HCT116 (cell line): Measurements from ENCODE around the gene OSBP2. TPM values are rescaled to one million over a fixed set of nuclear protein-coding genes. Genes with fewer than 3 reads are reported as not detected.

ENCODE experiments used
- ATAC-seq: fragments of 200-7000 bp; cut with Tn5 transposase; 2 replicates; pipeline ENCODE4 v1.9.1; 2020; ENCODE audit warnings: mild to moderate bottlenecking, moderate library complexity
- BruUV-seq: library from RNA; stranded (reverse); fragments of 400-500 nt; replicated peaks from 2 replicates; lab custom pipeline; 2021; lab: Mats Ljungman, UMichigan
- CTCF ChIA-PET: fragments of 300-600 bp; sonication (Branson Sonifier 250); formaldehyde crosslinking; loops from one replicate; lab custom pipeline; 2021; ENCODE audit warnings: antibody characterized with exemption; lab: Charles Lee
- POLR2A ChIA-PET: fragments of 300-600, 350-600 bp; sonication (Branson Sonifier 250); formaldehyde crosslinking; loops from one replicate; lab custom pipeline; 2021; ENCODE audit warnings: antibody characterized with exemption; lab: Charles Lee
- RAD21 ChIA-PET, 2 experiments: fragments of 300-600 bp; sonication (Branson Sonifier 250); formaldehyde crosslinking; loops; one replicate each; lab custom pipeline; 2023; ENCODE audit warnings: low total read pairs in 2 of 2; ENCODE audit not compliant: uncharacterized antibody in 2 of 2, unreplicated experiment in 2 of 2, low non-redundant PET in 1 of 2; lab: Charles Lee
- DNase-seq: peaks from one replicate; pipeline ENCODE4 v3.0.0-alpha.2; 2010; ENCODE audit warnings: low read depth, low spot score
- H2AFZ ChIP-seq: fragments of 200-600 bp; shearing (Covaris generic), sonication (generic); 2 replicates; pipeline ENCODE4 v1.6.1; 2017; ENCODE audit warnings: low read depth, mixed run types, mixed read lengths, antibody characterized with exemption, low read length; ENCODE audit not compliant: poor library complexity, severe bottlenecking
- H3K27ac ChIP-seq: 2 replicates; pipeline ENCODE4 v1.5.1; 2012; ENCODE audit warnings: low read depth, low read length
- H3K27me3 ChIP-seq: fragments of 200-600 bp; sonication (generic); 2 replicates; pipeline ENCODE4 v1.6.1; 2016; ENCODE audit warnings: mixed run types, low read length, mixed read lengths; ENCODE audit not compliant: insufficient read depth
- H3K36me3 ChIP-seq, 2 experiments: fragments of 200-500 bp in 1 of 2; fragments of 200-600 bp in 1 of 2; sonication (Bioruptor generic) in 1 of 2; sonication (generic) in 1 of 2; 2 replicates each; pipeline versions ENCODE4 v1.5.1 to v1.6.1; 2014 to 2016; ENCODE audit warnings: low read length in 2 of 2, inconsistent platforms in 1 of 2, mixed read lengths in 1 of 2, mixed run types in 1 of 2; ENCODE audit not compliant: insufficient read depth in 2 of 2, control insufficient read depth in 1 of 2
- H3K4me1 ChIP-seq, 2 experiments: fragments of 200-600 bp in 1 of 2; sonication (generic) in 1 of 2; 2 replicates each; pipeline versions ENCODE4 v1.5.1 to v1.6.1; 2012 to 2017; ENCODE audit warnings: low read length in 2 of 2, inconsistent platforms in 1 of 2, mild to moderate bottlenecking in 1 of 2, mixed read lengths in 1 of 2, mixed run types in 1 of 2, moderate library complexity in 1 of 2; ENCODE audit not compliant: insufficient read depth in 2 of 2, control insufficient read depth in 1 of 2
- H3K4me2 ChIP-seq: fragments of 200-600 bp; sonication (generic); 2 replicates; pipeline ENCODE4 v1.6.1; 2017; ENCODE audit warnings: mixed run types, low read length, mixed read lengths
- H3K4me3 ChIP-seq, 2 experiments: fragments of 200-600 bp in 1 of 2; sonication (generic) in 1 of 2; replicated peaks in 1 of 2; 2 replicates each; pipeline ENCODE4 v1.5.1; 2011 to 2016; ENCODE audit warnings: low read length in 2 of 2, control low read depth in 1 of 2, low read depth in 1 of 2, mild to moderate bottlenecking in 1 of 2, mixed read lengths in 1 of 2, mixed run types in 1 of 2
- H3K79me2 ChIP-seq: fragments of 200-600 bp; sonication (generic); 2 replicates; pipeline ENCODE4 v1.6.1; 2017; ENCODE audit warnings: mild to moderate bottlenecking, mixed run types, low read length, moderate library complexity, mixed read lengths; ENCODE audit not compliant: insufficient read depth
- H3K9ac ChIP-seq: fragments of 200-600 bp; sonication (generic); 2 replicates; pipeline ENCODE4 v1.6.1; 2016; ENCODE audit warnings: low read length, mixed read lengths
- H3K9me2 ChIP-seq: fragments of 200-600 bp; sonication (generic), shearing (Covaris generic); 2 replicates; pipeline ENCODE4 v1.6.1; 2017; ENCODE audit warnings: mixed run types, mild to moderate bottlenecking, moderate library complexity; ENCODE audit not compliant: insufficient read depth
- H3K9me3 ChIP-seq, 2 experiments: fragments of 200-500 bp in 1 of 2; fragments of 200-600 bp in 1 of 2; sonication (Bioruptor generic) in 1 of 2; sonication (generic) in 1 of 2; 2 replicates each; pipeline ENCODE4 v1.6.1; 2014 to 2017; ENCODE audit warnings: low read length in 2 of 2, mixed read lengths in 2 of 2, inconsistent platforms in 1 of 2, low read depth in 1 of 2, mild to moderate bottlenecking in 1 of 2, mixed run types in 1 of 2, moderate library complexity in 1 of 2; ENCODE audit not compliant: control insufficient read depth in 1 of 2, insufficient read depth in 1 of 2
- H4K20me1 ChIP-seq: fragments of 200-600 bp; sonication (generic), shearing (Covaris generic); 2 replicates; pipeline ENCODE4 v1.6.1; 2017; ENCODE audit warnings: mixed run types, mild to moderate bottlenecking, moderate library complexity; ENCODE audit not compliant: insufficient read depth
- ATF3 ChIP-seq: IDR thresholded peaks from 2 replicates; pipeline ENCODE4 v1.6.1; 2012
- CEBPB ChIP-seq: IDR thresholded peaks from 2 replicates; pipeline ENCODE4 v1.6.1; 2012; ENCODE audit warnings: low read depth
- EGR1 ChIP-seq: IDR thresholded peaks from 2 replicates; pipeline ENCODE4 v1.6.1; 2012; ENCODE audit warnings: low read depth
- EZH2 ChIP-seq: fragments of 200-600 bp; sonication (generic); IDR thresholded peaks from 2 replicates; pipeline ENCODE4 v1.6.1; 2017; ENCODE audit warnings: antibody characterized with exemption, mixed run types
- EZH2phosphoT487 ChIP-seq: fragments of 200-600 bp; IDR thresholded peaks from 2 replicates; pipeline ENCODE4 v1.6.1; 2018; ENCODE audit warnings: antibody characterized with exemption, borderline replicate concordance
- POLR2A ChIP-seq: IDR thresholded peaks from 2 replicates; pipeline ENCODE4 v1.7.0; 2011; ENCODE audit warnings: borderline replicate concordance; ENCODE audit not compliant: insufficient read depth, insufficient read length; ENCODE audit errors: extremely low read depth
- POLR2AphosphoS5 ChIP-seq: IDR thresholded peaks from 2 replicates; pipeline ENCODE4 v1.6.1; 2011; ENCODE audit warnings: mild to moderate bottlenecking, low read depth, low read length, moderate library complexity
- RAD21 ChIP-seq: IDR thresholded peaks from 2 replicates; pipeline ENCODE4 v1.6.1; 2012; ENCODE audit warnings: low read depth, mild to moderate bottlenecking
- REST ChIP-seq: IDR thresholded peaks from 2 replicates; pipeline ENCODE4 v1.6.1; 2012; ENCODE audit warnings: low read depth
- SIN3A ChIP-seq: IDR thresholded peaks from 2 replicates; pipeline ENCODE4 v1.6.1; 2012; ENCODE audit warnings: low read depth
- SP1 ChIP-seq: IDR thresholded peaks from 2 replicates; pipeline ENCODE4 v1.6.1; 2012; ENCODE audit warnings: low read depth
- TCF7L2 ChIP-seq: IDR thresholded peaks from 2 replicates; pipeline ENCODE4 v1.7.0; 2011; ENCODE audit warnings: borderline replicate concordance, inconsistent platforms; ENCODE audit not compliant: insufficient read depth, insufficient read length; ENCODE audit errors: extremely low read depth
- ZFX ChIP-seq: fragments of 450-650 bp; IDR thresholded peaks from 2 replicates; pipeline ENCODE4 v1.6.1; 2017
- intact Hi-C: fragments of 100-400 bp; cut with micrococcal nuclease; formaldehyde crosslinking; loops from 2 replicates; pipeline ENCODE4 v1.10.0; 2022
- total RNA-seq: library from RNA; stranded (reverse); gene quantifications from one replicate; pipeline ENCODE4 v1.2.1, GENCODE V29; 2021; ENCODE audit not compliant: unreplicated experiment
- TF ChIP-seq, protein P1 (sequence below): IDR thresholded peaks from 2 replicates; pipeline ENCODE4 v1.6.1; 2012
- TF ChIP-seq, protein P2 (sequence below): IDR thresholded peaks from 2 replicates; pipeline ENCODE4 v1.6.1; 2011; ENCODE audit warnings: mild to moderate bottlenecking, low read length, moderate library complexity; ENCODE audit not compliant: insufficient replicate concordance; ENCODE audit errors: extremely low read depth

Gene OSBP2
- total RNA-seq, 1 experiment from 2014 or later: 12.9 TPM

DNA sequence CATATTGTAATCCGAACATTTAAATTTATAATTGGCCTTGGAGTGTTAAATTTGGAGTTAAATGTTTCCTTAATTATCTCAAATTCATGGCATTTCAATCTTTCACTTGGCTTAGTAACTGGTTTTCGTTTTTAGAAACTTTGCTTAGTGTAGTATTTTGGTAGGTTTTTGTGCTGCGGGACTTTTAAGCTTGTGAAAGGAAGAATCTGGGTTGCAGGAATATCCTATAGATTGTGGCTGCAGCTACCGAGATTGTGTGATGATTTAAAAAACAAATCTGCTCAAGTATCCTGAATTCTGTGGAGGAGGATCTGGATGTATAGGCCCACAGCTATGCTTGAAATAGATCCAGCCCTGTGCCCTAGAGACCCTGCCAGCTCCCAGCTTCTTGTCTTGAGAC, 27.1 kb downstream of the OSBP2 start:
- Histone ChIP-seq H3K9me3 (no peaks in the 10 kb centered on the region), H3K4me3 (no peak overlapping the region)
- TF ChIP-seq CEBPB (no peak), EZH2 (no peak), SP1 (no peak), EZH2phosphoT487 (no peak), RAD21 (no peak), ZFX (no peak), EGR1 (no peak), POLR2A (no peak)
- TF ChIP-seq, protein P1, sequence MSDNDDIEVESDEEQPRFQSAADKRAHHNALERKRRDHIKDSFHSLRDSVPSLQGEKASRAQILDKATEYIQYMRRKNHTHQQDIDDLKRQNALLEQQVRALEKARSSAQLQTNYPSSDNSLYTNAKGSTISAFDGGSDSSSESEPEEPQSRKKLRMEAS: no peak
- TF ChIP-seq, protein P2, sequence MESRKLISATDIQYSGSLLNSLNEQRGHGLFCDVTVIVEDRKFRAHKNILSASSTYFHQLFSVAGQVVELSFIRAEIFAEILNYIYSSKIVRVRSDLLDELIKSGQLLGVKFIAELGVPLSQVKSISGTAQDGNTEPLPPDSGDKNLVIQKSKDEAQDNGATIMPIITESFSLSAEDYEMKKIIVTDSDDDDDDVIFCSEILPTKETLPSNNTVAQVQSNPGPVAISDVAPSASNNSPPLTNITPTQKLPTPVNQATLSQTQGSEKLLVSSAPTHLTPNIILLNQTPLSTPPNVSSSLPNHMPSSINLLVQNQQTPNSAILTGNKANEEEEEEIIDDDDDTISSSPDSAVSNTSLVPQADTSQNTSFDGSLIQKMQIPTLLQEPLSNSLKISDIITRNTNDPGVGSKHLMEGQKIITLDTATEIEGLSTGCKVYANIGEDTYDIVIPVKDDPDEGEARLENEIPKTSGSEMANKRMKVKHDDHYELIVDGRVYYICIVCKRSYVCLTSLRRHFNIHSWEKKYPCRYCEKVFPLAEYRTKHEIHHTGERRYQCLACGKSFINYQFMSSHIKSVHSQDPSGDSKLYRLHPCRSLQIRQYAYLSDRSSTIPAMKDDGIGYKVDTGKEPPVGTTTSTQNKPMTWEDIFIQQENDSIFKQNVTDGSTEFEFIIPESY: no peak
- TF ChIP-seq, all 23 proteins: peak for 0
- no peak overlapping the region for H2AFZ ChIP-seq
- no peaks in the 10 kb centered on the region for H3K79me2 ChIP-seq
- no peak overlapping the region for H3K9ac ChIP-seq
- no peaks in the 10 kb centered on the region for H3K27me3 ChIP-seq
- no peaks in the 10 kb centered on the region for H3K9me2 ChIP-seq
- peaks cover 24 to 27% of the 10 kb centered on the region in 2 experiments for H3K4me1 ChIP-seq
- ChIA-PET CTCF (no interaction called here), POLR2A (no interaction called here), RAD21 (no interaction called here)
- DNase-seq: no peak
- no peaks in the 10 kb centered on the region for H4K20me1 ChIP-seq
- H3K27ac ChIP-seq: no peak overlapping the region
- BruUV-seq: no TSS peak
- intact Hi-C loops: no loop called here
- no peaks in the 10 kb centered on the region for H3K36me3 ChIP-seq
- no peak for ATAC-seq
- H3K4me2 ChIP-seq: no peak overlapping the region

- Histone ChIP-seq H3K4me2 (no peak overlapping the region), H3K36me3 (no peaks in the 10 kb centered on the region)
Measured at GRCh38 chr22:30728826-30729225, 34.2 kb downstream of the OSBP2 start.

More at GRCh38 chr22:30728826-30729225, 34.2 kb downstream of the OSBP2 start:
- no peaks in the 10 kb centered on the region for H3K9me2 ChIP-seq
- ATAC-seq: no peak
- intact Hi-C loops: no loop called here
- RAD21 ChIA-PET: no interaction called here
- POLR2A ChIA-PET: no interaction called here
- no peaks in the 10 kb centered on the region for H3K79me2 ChIP-seq
- DNase-seq: no peak
- H3K27me3 ChIP-seq: no peaks in the 10 kb centered on the region
- no peaks in the 10 kb centered on the region for H3K9me3 ChIP-seq
- no peak overlapping the region for H3K27ac ChIP-seq
- no peaks in the 10 kb centered on the region for H4K20me1 ChIP-seq
- H3K4me1 ChIP-seq: no peaks in the 10 kb centered on the region
- TF ChIP-seq TCF7L2 (no peak), SP1 (no peak), SIN3A (no peak), POLR2AphosphoS5 (no peak), EZH2phosphoT487 (no peak), ATF3 (no peak), REST (no peak), CEBPB (no peak)
- H3K4me3 ChIP-seq: no peak overlapping the region
- H2AFZ ChIP-seq: no peak overlapping the region
- no peak overlapping the region for H3K9ac ChIP-seq
- BruUV-seq: no TSS peak
- CTCF ChIA-PET: no interaction called here
